ENCODE data around the gene ARF4.

- TF ChIP-seq FOXP2 (optimal IDR thresholded peaks at IDR 0.05; ENCODE audit: control extremely low read depth, extremely low read length, insufficient read depth) (no peak), EZH2 (IDR thresholded peaks at IDR 0.05) (no peak), POLR2AphosphoS5 (IDR thresholded peaks at IDR 0.05; ENCODE audit: borderline replicate concordance, low read depth, low read length) (no peak)
Measured at GRCh38 chr3:57617739-57618138, 20.6 kb upstream of the ARF4 start.

Measured in SK-N-MC (cell line).